ENCODE data around the gene SPEN.
A peak's percentile ranks its signal among the peaks of the same experiment; 100 is the strongest.

Gene SPEN

DNA sequence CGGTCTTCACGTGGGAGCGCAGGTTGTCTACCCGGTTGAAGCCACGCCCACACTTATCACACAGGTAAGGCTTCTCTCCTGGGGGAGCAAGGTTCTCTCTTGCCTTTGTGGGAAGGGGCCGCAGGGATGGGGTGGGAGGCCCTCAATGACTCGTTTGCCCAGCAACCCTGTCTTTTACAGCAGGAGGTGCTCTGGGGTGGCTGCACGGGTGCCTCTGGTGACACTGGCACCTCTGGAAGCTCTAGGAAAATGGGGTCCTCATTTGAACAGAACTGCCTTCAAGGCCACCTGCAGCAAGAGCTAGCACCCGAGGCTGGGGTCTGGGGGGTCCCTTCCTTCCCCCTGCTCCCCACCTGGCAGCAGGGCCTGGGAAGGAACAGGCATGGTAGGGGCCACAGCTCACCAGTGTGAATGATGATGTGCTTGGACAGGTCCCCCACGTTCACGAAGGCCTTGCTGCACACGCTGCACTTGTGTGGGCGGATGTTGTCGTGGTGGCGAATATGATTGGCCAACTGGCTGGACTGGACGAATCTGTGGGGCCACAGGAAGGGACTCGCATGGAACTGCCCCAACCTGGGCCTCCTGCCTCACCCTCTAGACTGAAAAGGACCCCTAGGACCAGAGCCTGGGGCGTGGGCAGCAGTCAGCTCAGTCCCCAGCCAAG is 95.3 kb downstream of the SPEN start:
- no peaks in the 10 kb centered on the region for H3K4me1 ChIP-seq (ENCODE audit: control insufficient read depth, insufficient read depth, low read length)
- no peak overlapping the region for H3K27ac ChIP-seq (ENCODE audit: extremely low read depth, low read depth, low read length)
- no peak for TF ChIP-seq ZSCAN23 (tag by site-specific recombination; IDR thresholded peaks at IDR 0.05)
- no peak for TF ChIP-seq ZBTB11 (tag by site-specific recombination; conservative IDR thresholded peaks at IDR 0.05; ENCODE audit: low read depth)
- TF ChIP-seq, protein P1, sequence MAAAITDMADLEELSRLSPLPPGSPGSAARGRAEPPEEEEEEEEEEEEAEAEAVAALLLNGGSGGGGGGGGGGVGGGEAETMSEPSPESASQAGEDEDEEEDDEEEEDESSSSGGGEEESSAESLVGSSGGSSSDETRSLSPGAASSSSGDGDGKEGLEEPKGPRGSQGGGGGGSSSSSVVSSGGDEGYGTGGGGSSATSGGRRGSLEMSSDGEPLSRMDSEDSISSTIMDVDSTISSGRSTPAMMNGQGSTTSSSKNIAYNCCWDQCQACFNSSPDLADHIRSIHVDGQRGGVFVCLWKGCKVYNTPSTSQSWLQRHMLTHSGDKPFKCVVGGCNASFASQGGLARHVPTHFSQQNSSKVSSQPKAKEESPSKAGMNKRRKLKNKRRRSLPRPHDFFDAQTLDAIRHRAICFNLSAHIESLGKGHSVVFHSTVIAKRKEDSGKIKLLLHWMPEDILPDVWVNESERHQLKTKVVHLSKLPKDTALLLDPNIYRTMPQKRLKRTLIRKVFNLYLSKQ (tag by site-specific recombination; IDR thresholded peaks at IDR 0.05; ENCODE audit: borderline replicate concordance): no peak
- no peak for TF ChIP-seq ZNF184 (tag by site-specific recombination; IDR thresholded peaks at IDR 0.05)
- TF ChIP-seq EGR2 (tag by site-specific recombination; IDR thresholded peaks at IDR 0.05; ENCODE audit: low read depth): 0 out of 2 replicates have a peak, but pooled peaks have one; percentile 10
- no peak for TF ChIP-seq ZNF366 (tag by site-specific recombination; conservative IDR thresholded peaks at IDR 0.05)
- TF ChIP-seq ZNF426 (tag by site-specific recombination; IDR thresholded peaks at IDR 0.05): no peak
- TF ChIP-seq ZNF223 (tag by site-specific recombination; IDR thresholded peaks at IDR 0.05): no peak
- no peak for TF ChIP-seq ZBTB49 (tag by site-specific recombination; IDR thresholded peaks at IDR 0.05; ENCODE audit: low read depth)
- no peak for TF ChIP-seq ZBTB7A (tag by site-specific recombination; IDR thresholded peaks at IDR 0.05; ENCODE audit: low read depth)
- TF ChIP-seq ZBTB21 (tag by site-specific recombination; IDR thresholded peaks at IDR 0.05): no peak
- TF ChIP-seq ZNF791 (tag by site-specific recombination; IDR thresholded peaks at IDR 0.05): no peak
- no peak for TF ChIP-seq ZBTB17 (tag by site-specific recombination; IDR thresholded peaks at IDR 0.05)
- TF ChIP-seq ZNF16 (tag by site-specific recombination; IDR thresholded peaks at IDR 0.05; ENCODE audit: low read depth): no peak
- no peak for TF ChIP-seq SP2 (tag by site-specific recombination; IDR thresholded peaks at IDR 0.05)
- 0 out of 2 replicates have a peak, but pooled peaks have one; percentile 37 for TF ChIP-seq PATZ1 (tag by site-specific recombination; IDR thresholded peaks at IDR 0.05)
- TF ChIP-seq ZFHX2 (tag by site-specific recombination; conservative IDR thresholded peaks at IDR 0.05): peak; percentile 37
- no peak for TF ChIP-seq ZNF404 (tag by site-specific recombination; IDR thresholded peaks at IDR 0.05)
- TF ChIP-seq ZNF624 (tag by site-specific recombination; IDR thresholded peaks at IDR 0.05): no peak
- no peak for TF ChIP-seq ZNF248 (tag by site-specific recombination; IDR thresholded peaks at IDR 0.05)
- CTCF ChIA-PET: interaction anchor here (0.6 to 0.7 kb wide), 2 partner anchors 148 to 171 kb away, joined by 3 read pairs; no protein-coding TSS in a partner anchor
- no peak overlapping the region for H3K4me3 ChIP-seq (ENCODE audit: low read depth, low read length)
- POLR2A ChIA-PET: interaction anchor here (0.6 kb wide), 1 partner anchor 175 kb away, joined by 4 read pairs; no protein-coding TSS in a partner anchor
- peaks cover 0 to 99% of the 10 kb centered on the region in 2 experiments; a peak in 2 of 3 replicates for H3K36me3 ChIP-seq (ENCODE audit: control insufficient read depth in 2 of 2, insufficient read depth in 1 of 2, low read length in 2 of 2)
- no peaks in the 10 kb centered on the region for H3K9me3 ChIP-seq (ENCODE audit: control insufficient read depth, insufficient read depth, low read depth, low read length)
